ENCODE results near the gene DUSP18.
"Not testable (repeated sequence)": the region's sequence is repeated elsewhere in the genome, so short reads cannot be mapped to it uniquely, and the experiment has no call there.

The DUSP18 gene

DNA sequence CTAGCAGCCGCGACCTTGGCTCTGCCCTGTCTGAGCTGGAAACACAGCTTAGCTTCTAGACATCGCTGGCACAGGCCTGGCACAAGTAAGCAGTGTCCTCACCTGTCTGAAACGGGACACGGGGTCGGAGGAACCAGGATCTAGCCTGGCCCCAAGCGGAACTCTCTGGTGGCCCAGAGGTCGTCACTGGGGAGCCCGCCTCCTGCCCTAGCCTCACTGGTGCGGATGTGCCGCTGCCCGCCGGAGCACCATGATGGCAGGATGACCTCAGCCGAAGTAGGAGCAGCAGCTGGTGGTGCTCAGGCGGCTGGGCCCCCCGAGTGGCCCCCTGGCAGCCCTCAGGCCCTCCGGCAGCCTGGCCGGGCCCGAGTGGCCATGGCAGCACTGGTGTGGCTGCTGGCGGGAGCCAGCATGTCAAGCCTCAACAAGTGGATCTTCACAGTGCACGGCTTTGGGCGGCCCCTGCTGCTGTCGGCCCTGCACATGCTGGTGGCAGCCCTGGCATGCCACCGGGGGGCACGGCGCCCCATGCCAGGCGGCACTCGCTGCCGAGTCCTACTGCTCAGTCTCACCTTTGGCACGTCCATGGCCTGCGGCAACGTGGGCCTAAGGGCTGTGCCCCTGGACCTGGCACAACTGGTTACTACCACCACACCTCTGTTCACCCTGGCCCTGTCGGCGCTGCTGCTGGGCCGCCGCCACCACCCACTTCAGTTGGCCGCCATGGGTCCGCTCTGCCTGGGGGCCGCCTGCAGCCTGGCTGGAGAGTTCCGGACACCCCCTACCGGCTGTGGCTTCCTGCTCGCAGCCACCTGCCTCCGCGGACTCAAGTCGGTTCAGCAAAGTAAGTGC, 31.2 kb downstream of the DUSP18 start:
- no peak for DNase-seq

DNA sequence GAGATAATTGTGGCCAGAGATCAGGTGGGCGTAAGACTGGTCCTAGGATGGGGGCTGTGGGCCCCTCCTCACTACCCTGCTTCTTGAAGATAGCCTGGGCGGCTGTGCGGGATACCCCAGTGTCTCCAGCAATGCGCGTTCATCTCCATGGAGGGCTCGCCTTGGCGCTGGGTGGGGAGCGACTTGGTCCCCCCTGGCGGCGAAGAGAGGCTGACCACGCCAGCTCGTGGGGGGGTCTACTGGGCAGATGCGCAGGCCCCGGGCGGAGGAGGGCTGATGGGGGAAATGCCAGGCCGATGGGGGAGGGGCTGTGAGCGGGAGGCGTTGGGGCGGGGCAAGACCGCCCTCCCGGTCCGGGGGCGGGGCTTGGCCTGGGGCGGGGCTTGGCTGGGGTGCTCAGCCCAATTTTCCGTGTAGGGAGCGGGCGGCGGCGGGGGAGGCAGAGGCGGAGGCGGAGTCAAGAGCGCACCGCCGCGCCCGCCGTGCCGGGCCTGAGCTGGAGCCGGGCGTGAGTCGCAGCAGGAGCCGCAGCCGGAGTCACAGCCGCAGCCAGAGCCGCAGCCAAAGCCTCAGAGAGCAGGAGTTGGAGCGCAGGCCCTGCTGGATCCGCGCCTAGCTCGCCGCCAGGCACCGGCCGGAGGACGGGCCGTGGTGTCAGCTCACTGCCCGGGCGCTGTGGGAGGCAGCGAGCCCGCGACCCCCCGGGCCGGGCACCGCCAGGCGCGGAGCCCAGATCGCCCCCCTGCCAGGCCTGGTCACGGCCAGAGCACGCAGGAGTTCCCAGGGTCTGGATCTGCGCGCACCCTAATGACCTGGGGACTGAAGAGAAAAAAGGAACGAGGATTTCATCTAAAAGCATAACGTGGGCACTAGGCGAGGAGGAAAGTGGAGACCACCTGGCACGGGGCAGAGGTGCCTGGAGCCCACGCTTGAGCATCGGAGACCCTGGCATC, 32.1 kb downstream of the DUSP18 start, which contains the start of gene SLC35E4:
SLC35E4 (plus strand) TSS at position 509 of the 953 bp plus-strand sequence. CDS start 670 bp downstream, outside the sequence.
- peak; percentile 85 for DNase-seq

DNA sequence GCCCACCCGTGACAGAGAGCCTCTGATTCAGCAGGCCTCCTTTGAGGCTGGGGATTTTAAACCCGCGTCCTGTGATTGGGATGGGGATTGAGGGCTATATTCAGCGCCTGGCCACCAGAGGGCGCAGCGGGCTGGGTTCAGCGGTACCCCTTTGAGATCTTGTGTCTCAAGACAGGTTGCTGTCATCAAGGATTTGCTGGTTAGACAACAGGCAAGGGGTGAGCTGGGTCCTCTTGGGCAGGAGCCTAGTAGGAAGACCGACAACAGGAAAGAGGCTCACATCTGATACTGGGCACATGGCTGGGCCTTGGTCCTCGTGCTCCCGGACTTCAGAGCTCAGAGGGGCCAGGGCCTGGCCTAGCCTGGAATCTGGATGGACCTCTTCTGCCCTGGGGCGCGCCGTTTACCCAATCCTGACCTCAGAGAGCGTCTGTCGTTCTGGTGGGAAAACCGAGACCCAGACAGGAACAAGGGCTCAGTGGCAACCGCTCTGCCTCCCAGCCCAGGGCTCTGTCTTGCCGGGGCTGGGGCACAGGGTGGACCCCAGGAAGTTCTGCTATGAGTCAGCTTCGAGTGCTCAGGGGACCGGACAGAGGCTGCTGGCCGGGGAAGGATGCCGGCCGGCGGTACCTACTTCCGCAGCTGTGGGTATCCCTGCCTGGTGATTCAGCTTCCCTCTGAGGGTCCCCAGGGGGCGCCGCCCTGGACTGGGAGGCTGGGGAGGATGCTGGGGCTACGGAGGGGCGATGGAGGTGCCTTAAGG, 33.0 kb downstream of the DUSP18 start:
- DNase-seq, result peak; percentile 70

DNA sequence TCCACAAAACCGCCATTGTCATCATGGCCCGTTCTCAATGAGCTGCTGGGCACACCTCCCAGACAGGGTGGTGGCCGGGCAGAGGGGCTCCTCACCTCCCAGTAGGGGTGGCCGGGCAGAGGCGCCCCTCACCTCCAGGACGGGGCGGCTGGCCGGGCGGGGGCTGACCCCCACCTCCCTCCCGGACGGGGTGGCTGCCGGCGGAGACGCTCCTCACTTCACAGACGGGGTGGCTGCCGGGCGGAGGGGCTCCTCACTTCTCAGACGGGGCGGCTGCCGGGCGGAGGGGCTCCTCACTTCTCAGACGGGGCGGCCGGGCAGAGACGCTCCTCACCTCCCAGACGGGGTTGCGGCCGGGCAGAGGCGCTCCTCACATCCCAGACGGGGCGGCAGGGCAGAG, 36.2 kb downstream of the DUSP18 start:
- DNase-seq, result not testable (repeated sequence)

DNA sequence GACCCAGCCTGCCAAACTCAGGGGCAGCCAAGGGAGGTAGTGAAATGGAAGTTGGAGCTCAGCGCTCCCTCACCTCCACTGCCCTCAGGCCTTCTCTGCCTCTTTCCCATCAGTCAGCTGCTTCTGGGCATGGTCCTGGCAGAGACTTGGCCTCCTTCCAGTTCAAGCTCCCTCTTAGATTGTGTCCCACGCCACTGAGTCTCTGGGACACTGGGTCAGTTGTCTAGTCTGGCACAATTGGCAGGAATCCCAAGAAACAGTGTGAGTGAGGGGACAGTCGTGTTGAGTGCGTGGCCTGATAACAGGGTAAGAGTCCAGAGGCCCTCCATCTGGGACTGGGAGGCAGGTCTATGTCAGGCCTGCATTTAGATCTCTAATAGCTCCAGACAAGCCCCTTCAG, 39.2 kb downstream of the DUSP18 start:
- DNase-seq, result no peak

DNA sequence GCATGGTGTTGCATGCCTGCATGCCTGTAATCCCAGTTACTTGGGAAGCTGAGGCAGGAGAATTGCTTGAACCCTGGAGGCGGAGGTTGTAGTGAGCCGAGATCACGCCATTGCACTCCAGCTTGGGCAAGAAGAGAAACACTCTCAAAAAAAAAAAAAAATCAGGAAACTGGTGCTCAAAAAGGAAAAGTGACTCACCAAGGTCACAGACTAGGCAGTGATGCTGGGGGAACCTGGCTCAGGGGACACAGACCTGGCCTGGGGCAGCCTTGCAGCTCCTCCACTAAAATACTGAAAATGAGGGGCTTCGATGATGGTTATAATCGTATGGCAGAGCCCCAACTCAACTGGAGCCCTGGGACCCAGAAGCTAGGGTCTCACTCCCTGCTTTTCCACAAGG, 40.2 kb downstream of the DUSP18 start:
- DNase-seq, result no peak

DNA sequence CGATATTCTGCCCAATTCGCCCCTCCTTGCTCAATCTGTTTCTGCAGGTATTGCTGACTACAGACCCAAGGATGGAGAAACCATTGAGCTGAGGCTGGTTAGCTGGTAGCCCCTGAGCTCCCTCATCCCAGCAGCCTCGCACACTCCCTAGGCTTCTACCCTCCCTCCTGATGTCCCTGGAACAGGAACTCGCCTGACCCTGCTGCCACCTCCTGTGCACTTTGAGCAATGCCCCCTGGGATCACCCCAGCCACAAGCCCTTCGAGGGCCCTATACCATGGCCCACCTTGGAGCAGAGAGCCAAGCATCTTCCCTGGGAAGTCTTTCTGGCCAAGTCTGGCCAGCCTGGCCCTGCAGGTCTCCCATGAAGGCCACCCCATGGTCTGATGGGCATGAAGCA, 41.3 kb downstream of the DUSP18 start:
- DNase-seq, result no peak

DNA sequence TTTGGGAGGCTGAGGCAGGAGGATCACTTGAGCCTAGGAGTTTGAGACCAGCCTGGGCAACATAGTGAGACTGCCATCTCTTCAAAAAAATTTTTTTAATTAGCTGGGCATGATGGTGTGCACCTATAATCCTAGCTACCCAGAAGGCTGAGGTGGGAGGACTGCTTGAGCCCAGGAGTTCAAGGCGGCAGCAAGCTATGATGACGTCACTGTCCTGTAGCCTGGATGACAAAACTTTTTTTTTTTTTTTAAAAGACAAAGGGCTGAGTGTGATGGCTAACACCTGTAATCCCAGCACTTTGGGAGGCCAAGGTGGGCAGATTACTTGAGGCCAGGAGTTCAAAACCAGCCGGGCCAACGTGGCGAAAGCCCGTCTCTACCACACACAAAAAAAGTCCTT, 47.8 kb downstream of the DUSP18 start:
- DNase-seq, result not testable (repeated sequence)

DNA sequence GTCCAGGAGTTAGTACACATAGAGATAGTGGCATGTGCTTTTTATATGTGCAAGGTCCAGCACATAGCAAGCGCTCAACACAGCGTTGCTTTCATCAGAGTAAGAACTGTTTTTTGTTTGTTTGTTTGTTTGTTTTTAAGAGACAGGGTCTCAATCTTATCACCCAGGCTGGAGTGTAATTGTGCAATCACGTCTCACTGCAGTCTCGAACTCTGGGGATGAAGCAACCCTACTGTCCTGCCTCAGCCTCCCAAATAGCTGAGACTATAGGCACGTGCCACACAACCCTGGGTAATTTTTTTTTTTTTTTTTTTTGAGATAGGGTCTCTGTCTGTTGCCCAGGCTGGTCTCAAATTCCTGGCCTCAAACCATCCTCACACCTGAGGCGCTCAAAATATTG, 49.9 kb downstream of the DUSP18 start:
- DNase-seq, result no peak

DNA sequence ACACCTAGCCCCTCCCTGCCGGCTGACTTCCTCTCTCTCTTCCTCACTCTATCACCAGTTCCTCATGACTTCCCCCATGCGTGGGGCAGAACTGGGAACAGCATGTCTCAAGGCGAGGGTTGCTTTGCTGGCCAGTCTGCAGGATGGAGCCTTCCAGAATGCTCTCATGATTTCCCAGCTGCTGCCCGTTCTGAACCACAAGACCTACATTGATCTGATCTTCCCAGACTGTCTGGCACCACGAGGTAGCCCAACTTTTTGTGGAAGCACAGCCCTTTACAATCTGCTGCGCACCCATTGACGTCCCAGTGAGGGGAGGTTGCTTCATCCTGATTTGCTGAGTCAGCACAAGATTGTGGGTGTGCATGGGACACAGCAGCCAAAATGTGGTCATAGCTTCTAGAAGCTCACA, 52.1 kb downstream of the DUSP18 start:
- DNase-seq, result no peak

DNA sequence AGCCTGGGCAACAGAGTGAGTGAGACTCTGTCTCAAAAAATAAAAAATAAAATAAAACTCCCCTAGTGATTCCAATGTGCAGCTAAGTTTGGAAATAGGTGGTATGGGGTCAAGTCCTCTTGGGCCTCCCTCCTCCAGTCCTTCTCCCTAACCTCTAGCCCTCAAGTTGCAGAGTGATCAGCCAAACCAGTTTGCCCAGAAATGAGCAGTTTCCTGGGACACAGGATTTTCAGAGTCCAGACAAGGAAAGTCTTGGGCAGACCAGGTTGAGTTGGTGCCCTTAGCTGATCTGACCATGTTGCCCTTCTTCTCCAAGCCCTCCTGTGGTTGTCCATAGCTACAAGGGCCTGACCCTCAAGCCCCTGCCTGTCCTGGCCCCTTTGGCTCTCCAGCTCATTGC, 52.8 kb downstream of the DUSP18 start:
- no peak for DNase-seq

DNA sequence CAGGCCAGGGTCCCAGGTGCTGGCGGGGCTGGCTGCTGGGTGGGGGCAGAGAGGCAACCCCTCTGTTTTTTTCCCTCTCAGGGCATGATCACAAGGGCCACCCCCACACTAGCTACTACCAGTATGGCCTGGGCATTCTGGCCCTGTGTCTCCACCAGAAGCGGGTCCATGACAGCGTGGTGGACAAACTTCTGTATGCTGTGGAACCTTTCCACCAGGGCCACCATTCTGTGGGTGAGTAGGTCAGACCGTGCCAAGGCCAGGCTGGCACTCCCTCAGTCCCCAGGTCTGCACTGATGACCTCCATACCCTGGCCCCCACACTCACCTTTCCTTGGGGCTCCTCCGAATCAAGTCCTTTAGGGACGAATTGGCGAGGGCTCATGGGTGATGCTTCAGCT, 53.4 kb downstream of the DUSP18 start:
- DNase-seq, result no peak

DNA sequence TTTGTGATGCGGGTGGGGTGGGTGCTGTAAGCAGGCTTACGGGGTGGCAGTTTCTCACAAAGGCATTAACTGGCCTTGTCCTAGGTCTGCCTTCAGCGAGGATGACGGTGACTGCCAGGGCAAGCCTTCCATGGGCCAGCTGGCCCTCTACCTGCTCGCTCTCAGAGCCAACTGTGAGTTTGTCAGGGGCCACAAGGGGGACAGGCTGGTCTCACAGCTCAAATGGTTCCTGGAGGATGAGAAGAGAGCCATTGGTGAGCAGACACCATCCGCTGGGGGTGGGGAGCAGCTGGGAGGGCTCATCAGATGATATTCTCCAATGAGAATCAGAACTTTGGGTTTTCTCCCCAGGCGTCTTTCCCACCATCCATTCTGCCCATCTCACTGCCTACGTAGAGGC, 54.9 kb downstream of the DUSP18 start:
- DNase-seq, result no peak

Measured in COR-L47 (cell line).